Measurements from ENCODE around the gene GKAP1.
A peak's percentile ranks its signal among the peaks of the same experiment; 100 is the strongest.
"Not testable (repeated sequence)": the region's sequence is repeated elsewhere in the genome, so short reads cannot be mapped to it uniquely, and the experiment has no call there.

Gene GKAP1

DNA sequence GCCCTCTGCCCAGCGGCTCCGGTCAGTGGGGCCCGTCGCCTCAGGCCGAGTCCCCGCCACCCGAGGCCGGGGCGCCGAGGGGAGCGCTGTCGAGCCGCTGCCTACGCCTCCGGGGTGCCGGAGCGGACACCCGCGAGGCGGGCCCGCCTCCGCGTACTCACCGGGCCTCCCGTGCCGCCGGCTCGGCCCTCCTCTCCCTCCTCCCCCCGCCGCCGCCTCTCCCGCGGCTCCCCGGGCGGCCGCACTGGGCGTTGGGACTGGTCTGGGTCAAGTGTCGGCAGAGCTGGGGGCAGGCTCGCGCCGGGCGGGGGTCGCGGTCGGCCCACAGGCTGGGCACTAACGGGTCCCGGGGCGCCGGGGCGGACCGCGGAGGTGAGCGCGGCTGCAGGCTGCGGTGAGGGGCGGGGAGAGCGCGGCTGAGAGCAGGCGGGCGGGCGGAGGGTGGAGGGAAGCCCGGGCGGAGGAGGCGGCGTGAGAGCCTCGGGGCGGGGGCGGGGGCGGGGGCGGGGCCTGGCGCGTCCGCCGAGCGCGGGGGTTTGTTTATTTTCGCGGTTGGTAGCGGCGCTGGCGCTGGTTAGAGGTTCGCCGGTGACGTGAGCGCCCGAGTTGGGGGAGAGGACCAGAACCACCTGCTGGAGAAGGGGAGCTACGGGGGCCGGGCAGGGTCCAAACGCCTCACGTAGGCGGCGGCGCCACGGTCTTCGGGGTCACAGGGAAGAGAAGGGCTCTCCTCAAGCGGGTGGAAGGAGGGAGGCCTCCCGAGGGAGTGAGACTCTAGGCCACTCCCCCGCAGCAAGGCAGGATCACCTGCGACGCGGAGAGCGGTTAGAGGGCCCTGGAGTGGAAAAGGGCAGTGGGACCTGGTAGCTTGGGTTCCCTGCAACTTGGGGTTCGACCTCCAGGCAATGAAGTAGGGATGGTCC is at the start of gene GKAP1:
Gene GKAP1 (minus strand): TSS at position 414 of the 923 bp plus-strand sequence. CDS start 11,252 bp downstream, outside the sequence.
- peak; percentile 46 for DNase-seq (ENCODE audit: low read depth)

DNA sequence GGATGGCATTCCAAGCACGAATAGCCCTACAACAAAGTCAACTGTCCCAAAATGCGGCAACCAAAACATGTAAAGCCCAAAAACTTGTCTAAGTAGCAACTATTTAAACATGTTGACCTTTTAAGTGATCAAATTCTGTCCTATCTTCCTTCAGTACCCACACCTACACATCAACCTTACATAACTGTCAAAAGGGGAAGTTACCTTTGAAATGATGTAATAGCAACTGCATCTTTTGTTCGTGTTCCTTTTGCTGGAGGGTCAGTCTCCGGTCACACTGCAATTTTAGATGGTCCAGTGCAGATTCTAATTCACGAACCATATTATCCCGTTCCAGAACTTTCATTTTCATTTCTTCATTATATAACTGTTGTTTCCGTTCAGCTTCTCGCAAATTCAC is 32.3 kb upstream of the GKAP1 start:
- DNase-seq (ENCODE audit: low read depth) = not testable (repeated sequence)

DNA sequence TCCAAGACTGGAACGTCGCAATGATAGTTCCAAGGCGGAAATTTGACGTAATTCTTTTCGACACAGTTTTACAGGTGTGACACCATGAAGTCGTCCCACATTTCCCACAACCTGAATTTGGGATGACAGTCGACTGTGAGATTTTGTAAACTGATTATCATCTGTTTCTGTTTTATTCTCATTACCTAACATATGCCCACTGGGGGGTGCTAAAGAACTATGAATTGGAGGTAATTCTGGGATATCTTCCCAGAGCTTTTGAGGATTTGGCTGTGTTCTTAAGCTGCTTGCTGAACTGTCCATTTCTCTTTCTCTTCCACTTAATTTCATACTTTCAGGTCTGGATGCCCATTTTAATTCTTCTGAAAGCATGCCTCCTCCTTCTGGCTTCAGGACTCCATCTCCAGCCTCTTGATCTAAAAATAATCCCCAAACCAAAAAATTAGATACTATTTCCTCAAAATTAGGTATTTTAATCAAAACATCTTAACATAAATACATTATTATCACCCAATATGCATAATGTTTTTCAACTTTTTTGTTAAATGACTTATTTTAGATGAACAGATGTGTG is 19.6 kb upstream of the GKAP1 start:
- DNase-seq (ENCODE audit: low read depth) = not testable (repeated sequence)

DNA sequence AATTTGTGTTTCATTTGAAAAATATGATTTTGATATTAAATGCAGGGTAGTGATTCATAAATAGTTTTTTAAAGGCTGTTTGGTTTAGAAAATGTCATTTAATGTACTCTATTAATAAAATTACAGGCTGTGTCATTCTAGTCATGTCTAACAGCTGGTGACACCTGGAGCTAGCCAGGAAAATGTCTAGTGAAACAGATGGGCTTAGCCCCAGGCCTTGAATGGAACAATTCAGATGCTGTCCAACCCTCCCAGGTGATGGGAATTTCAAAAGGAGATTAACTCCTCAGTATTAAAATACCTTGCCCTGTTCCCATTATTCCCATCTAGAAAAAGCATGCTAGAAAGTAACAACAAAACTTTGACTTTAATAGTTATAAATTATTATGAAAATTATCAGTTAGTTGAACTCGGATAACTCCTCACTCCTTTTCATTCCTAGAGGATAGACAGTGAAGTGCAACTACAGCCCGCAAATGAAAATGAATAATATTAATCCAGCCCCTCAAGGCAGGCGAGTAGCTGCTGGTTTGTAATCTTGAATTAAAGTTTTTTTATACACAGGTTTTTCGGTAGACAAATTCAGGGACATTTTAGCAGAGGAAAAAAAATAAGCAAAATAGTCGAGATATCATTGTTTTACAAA is 13.0 kb upstream of the GKAP1 start:
- DNase-seq (ENCODE audit: low read depth) = not testable (repeated sequence)

DNA sequence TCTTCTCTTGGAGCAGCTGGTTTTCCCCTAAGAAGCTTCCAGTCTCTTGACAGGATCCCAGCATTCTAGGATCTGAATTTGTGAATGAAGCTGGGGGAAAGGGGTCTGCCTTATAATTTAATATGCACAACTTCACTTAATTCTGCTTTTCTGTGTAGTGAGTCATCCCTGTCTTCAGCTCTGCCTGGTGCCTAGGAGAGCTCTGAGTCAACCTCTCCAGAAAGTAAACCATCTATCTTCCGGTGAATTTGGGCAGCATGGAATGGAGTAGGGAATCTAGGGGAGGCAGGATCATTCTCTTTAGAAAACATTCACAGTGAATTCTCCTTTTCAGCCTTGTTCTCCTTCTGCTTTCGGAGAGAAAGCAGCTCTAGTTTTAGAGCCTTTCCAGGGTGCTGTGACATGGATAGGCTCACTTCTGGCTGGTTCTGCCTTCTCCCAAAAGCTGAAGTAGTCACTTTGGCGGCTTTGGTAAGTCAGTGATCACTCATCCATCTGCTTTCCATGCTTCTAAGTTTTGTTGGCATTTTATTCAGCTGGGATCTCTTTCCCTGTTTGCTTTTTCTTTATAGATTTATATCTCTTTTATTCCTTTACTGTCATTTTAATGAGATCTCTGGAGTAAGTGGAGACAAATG is 7.5 kb upstream of the GKAP1 start:
- not testable (repeated sequence) for DNase-seq (ENCODE audit: low read depth)

DNA sequence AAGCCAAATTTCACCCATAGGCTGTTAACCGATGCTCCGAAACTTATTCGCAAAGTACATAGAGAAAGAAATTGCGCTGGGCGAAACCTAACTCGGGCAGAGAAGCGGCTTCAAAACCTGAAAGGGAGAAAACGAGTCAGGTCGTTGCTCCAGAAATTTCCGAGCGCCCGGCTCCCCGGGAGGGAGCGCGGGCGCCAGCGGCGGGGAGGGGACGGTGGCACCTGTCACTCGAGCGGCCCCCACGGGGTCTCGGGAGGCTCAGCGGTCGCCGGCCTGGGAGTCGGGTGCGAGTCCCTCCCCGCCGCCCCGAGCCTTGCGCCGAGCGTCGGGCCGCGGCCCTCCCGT is 586 bp downstream of the GKAP1 start:
- peak; percentile 10 for DNase-seq (ENCODE audit: low read depth)

DNA sequence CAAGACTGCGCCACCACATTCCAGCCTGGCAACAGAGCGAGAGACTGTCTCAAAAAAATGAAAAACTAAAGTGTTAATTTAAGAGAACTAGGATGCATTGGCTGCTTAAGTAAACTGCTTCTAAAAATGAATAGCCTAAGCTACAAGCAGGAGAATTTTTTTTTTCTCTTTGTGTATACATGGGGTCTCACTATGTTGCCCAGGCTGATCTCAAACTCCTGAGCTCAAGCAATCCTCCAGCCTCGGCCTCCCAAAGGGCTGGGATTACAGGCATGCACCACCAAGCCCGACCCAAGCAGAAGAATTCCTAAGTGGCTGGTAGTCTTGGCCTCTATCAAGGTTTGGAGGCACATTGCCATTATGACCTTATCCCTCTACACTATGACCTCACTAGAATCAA is 2.4 kb downstream of the GKAP1 start:
- DNase-seq (ENCODE audit: low read depth) = not testable (repeated sequence)

DNA sequence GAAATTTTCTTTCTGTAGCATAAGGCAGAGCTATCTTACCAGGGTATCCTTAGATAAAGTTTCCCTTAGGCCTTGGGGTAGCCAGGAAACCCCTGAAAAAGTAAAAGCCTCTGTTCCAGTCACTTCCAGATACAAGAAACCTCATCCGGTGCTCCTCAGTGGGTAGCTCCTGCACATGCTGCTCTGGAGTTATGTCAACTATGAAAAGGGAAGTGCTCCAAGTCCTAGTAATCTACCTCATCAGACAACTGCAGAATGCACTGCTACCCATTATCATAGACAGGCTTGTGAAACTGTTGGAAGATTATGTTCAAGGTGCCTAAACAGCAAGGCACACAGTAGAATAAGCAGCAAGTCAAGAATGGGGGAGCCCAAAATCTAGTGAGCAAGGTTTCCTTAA is 8.4 kb downstream of the GKAP1 start:
- not testable (repeated sequence) for DNase-seq (ENCODE audit: low read depth)

DNA sequence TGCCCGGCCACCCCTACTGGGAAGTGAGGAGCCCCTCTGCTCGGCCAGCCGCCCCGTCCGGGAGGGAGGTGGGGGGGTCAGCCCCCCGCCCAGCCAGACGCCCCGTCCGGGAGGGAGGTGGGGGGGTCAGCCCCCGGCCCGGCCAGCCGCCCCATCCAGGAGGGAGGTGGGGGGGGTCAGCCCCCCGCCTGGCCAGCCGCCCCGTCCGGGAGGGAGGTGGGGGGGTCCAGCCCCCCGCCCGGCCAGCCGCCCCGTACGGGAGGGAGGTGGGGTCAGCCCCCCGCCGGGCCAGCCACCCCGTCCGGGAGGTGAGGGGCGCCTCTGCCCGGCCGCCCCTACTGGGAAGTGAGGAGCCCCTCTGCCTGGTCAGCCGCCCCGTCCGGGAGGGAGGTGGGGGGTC is 13.1 kb downstream of the GKAP1 start:
- DNase-seq (ENCODE audit: low read depth) = not testable (repeated sequence)

DNA sequence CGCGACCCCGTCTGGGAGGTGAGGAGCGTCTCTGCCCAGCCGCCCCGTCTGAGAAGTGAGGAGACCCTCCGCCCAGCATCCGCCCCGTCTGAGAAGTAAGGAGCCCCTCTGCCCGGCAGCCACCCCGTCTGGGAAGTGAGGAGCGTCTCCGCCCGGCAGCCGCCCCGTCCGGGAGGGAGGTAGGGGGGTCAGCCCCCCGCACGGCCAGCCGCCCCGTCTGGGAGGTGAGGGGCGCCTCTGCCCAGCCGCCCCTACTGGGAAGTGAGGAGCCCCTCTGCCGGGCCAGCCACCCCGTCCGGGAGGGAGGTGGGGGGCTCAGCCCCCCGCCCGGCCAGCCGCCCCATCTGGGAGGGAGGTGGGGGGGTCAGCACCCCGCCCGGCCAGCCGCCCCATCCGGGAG is 13.6 kb downstream of the GKAP1 start:
- DNase-seq (ENCODE audit: low read depth) = not testable (repeated sequence)

DNA sequence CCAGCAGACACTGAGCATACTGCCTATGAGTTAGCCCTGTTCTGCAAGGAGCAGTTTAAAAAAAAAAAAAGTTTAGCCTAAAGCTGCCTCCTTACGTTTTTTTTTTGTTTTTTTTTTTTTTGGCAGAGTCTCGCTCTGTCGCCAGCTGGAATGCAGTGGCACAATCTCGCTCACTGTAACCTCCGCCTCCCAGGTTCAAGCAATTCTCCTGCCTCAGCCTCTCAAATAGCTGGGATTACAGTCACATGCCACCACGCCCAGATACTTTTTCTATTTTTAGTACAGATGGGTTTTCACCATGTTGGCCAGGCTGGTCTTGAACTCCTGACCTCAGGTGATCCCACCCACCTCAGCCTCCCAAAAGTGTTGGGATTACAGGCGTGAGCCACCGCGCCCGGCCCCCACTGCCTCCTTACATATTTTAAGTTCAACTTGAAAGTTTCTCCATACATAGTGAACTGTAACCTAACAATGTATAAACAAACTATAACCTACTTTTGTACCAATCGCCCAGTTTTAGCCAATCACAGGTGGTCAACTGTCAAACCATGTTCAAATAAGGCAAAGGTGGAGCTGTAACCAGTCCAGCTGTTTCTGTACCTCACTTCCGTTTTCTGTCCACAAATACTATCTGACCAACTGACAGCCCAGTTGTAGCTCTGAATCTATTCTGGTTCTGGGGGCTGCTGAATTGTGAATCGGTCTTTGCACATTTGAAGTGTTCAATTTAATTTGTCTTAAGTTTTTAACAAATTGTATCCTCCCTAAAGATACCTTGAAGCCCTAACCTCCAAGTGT is 17.1 kb downstream of the GKAP1 start:
- no peak for DNase-seq (ENCODE audit: low read depth)

DNA sequence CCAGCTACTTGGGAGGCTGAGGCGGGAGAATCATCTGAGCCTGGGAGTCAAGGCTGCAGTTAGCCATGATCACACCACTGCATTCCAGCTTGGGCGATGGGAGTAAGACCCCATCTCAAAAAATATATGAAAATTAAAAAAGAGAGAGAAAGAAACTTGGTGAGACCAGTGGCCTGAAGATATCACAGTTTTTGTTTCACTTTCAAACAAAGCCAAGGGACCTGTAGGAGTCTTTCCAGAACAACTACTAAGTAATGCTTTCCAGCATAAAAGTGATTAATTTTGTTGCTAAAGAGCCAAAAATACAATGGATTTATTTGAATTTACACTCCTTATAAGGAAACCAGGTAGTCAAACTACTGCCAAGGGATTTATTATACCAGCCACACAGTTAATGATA is 23.5 kb downstream of the GKAP1 start:
- DNase-seq (ENCODE audit: low read depth) = no peak

DNA sequence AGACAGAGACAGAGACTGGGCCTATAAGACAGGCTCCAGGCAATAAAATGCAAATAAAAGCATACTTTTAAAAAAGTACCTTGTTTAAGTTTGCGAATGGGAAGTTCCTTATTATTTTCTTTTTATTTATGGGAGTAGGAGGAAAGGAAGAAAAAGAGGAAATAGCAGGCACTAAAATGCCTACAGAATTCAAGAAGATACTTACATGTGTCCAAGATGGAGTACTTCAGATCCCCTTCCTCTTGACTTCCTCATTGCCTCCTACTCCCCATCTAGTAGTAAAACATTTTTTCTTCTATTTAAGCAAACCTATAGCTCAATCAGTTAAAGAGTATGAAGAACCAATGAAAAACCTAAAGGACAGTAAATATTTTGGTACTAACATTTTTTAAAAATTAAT is 24.8 kb downstream of the GKAP1 start:
- no peak for DNase-seq (ENCODE audit: low read depth)

DNA sequence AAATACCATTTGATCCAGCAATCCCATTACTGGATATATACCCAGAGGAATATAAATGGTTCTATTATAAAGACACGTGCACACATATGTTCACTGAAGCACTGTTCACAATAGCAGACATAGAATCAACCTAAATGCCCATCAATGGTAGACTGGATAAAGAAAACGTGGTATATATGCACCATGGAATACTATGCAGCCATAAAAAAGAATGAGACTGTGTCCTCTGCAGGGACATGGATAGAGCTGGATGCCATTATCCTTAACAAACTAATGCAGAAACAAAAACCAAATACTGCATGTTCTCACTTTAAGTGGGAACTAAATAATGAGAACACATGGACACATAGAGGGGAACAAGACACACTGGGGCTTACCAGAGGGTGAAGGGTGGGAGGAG is 39.4 kb downstream of the GKAP1 start:
- DNase-seq (ENCODE audit: low read depth) = no peak

DNA sequence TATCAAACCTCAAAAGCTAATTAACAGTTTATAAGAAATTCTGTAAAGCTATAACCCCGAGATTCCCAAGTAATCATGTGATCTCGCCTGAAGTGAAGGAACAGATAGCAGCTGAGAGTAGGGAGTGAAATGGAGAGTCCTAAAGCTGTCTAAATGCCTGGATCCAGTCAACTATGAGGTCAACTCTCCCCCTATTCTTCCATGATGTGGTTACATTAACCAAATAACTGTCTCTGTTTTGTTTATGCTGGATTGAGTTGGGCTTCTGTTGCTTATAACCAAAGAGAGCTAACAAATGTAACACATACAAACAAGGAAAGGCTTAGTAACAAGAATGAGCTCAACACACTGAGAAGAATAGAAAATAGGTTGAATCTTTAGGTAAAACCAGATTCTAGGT is 41.6 kb downstream of the GKAP1 start:
- no peak for DNase-seq (ENCODE audit: low read depth)

DNA sequence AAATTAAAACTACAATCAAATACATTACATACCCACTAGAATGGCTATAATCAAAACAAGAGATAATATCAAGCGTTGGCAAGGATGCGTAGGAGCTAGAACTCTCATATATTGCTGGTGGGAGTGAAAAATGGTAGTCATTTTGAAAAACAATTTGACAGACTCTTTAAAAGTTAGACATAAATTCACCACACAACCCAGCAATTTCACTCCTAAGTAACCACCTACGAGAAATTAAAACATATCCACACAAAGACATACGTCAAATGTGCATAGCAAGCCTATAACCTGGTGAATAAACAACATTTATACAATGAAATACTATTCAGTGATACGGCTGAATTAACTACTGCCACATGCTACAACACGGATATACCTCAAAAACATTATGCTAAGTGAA is 44.7 kb downstream of the GKAP1 start:
- no peak for DNase-seq (ENCODE audit: low read depth)

DNA sequence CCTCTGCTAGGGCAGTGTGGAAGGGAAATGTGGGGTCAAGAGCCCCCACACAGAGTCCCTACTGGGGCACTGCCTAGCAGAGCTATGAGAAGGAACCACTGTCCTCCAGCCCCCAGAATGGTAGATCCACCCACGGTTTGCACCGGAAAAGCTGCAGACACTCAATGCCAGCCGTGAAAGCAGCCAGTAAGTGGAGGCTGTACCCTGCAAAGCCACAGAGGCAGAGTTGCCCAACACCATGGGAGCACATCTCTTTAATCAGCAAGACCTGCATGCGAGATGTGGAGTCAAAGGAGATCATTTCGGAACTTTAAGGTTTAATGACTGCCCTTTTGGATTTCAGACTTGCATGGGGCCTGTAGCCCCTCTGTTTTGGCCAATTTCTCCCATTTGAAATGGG is 52.2 kb downstream of the GKAP1 start:
- DNase-seq (ENCODE audit: low read depth) = no peak

DNA sequence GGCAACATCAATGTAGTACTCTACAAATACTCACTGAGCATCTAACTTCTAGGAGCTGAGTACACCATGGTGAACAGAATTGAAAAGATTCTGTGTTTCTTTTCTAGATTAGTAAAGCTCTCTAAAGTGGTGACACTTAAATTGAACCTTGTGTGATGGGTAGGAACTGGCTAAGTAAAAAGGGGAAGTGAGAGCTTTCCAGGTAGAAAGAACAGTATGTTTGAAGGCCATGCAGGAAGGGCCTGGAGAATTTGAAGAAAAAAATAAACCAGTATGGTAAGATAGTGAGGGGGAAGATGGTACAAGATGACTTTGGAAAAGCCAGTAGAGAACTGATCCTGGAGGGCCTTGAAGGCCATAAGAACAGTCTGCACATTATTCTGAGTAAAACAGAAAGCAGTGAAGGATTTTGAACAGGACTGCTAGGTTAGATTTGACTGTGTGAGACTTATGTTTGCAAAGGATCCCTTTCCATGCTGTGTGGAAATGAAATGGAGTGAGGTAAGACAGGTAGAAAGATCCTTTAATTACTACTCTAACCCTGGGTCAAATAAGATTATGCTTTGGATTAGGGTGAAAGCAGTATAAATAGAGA is 63.1 kb downstream of the GKAP1 start:
- DNase-seq (ENCODE audit: low read depth) = no peak

DNA sequence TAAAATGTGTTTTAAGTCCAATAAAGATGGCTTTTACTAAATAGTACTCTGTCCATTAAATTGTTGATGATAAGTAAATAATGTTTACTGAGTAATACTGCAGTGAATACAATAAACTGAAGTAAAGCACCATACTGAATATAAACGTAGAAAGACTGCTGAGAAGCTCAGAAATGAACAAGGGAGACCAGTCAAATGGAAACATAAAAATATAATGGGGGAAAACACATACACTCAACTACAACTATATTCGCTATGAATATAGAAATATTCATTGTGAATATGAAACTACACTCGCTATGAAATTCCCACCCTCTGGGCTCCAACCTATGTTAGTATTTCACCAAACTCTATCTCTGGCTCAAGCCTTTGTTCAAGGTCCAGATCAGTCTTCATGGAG is 67.9 kb downstream of the GKAP1 start:
- no peak for DNase-seq (ENCODE audit: low read depth)

DNA sequence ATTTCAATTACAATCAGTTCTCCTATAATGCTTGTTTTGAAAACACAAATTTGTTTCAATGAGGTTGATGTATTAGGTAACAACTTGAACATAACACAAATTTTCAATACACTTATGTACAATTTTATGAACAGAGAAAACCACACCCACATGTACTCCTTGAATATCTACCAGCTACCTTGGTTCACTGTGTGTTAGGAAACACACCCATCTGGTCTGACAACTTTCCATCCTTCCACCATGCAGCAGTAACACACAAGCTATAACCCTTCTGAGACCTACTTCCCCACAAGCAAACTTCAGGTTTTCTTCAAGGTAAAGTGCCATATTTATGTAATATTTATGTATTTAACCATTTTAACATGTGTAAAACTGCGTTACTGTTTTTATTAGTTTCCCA is 73.4 kb downstream of the GKAP1 start:
- no peak for DNase-seq (ENCODE audit: low read depth)

DNA sequence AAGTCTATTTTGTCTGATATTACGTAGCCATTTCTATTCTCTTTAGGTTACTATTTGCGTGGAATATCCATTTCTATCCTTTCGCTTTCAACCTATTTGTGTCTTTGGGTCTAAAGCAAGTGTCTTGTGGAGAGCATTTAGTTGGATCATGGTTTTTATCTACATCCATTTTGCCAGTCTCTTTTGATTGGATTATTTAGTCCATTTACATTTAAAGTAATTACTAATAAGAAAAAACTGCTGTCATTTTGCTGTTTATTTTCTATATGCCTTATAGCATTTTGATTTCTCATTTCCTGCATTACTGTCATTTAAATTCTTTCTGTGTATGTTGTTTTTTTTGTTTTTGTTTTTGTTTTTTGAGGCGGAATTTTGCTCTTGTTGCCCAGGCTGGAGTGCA is 83.8 kb downstream of the GKAP1 start:
- no peak for DNase-seq (ENCODE audit: low read depth)
